Thyroid gland (tissue), 4 donors: ENCODE measurements around the gene NTRK2. TPM values are rescaled to one million over a fixed set of nuclear protein-coding genes. Genes with fewer than 3 reads are reported as not detected.

Experiments
- DNase-seq, 2 donors: peaks; one replicate each; pipeline ENCODE4 v3.0.0-alpha.2; 2019
- H3K27ac ChIP-seq, 3 donors: fragments of 200-600 bp; sonication (generic); 1 replicate in 2 of 3; 2 replicates in 1 of 3; pipeline ENCODE4 v1.5.1; 2016 to 2019; ENCODE audit warnings: mild to moderate bottlenecking in 1 of 3, moderate library complexity in 1 of 3
- H3K27me3 ChIP-seq: fragments of 200-600 bp; sonication (generic); one replicate; pipeline ENCODE4 v1.5.1; 2019
- H3K36me3 ChIP-seq, 2 donors: fragments of 200-600 bp; sonication (generic); one replicate each; pipeline ENCODE4 v1.5.1; 2016 to 2019
- H3K4me1 ChIP-seq, 2 donors: fragments of 200-600 bp; sonication (generic); one replicate each; pipeline ENCODE4 v1.5.1; 2017 to 2019
- H3K4me3 ChIP-seq, 3 donors: fragments of 200-600 bp; sonication (generic); replicated peaks in 1 of 3; 1 replicate in 2 of 3; 2 replicates in 1 of 3; pipeline ENCODE4 v1.5.1; 2016; ENCODE audit warnings: mild to moderate bottlenecking in 1 of 3
- H3K9me3 ChIP-seq: fragments of 200-600 bp; sonication (generic); one replicate; pipeline ENCODE4 v1.5.1; 2017
- CTCF ChIP-seq, 6 experiments: fragments of 200-600 bp in 3 of 6; fragments of 450-650 bp in 3 of 6; sonication (generic) in 3 of 6; IDR thresholded peaks; one replicate each; pipeline ENCODE4 v1.5.1; 2016 to 2019; ENCODE audit warnings: antibody characterized with exemption in 6 of 6, mild to moderate bottlenecking in 2 of 6, inconsistent platforms in 1 of 6, moderate library complexity in 1 of 6
- POLR2A ChIP-seq, 2 donors: fragments of 450-650 bp; IDR thresholded peaks; one replicate each; pipeline ENCODE4 v1.6.1; 2017; ENCODE audit warnings: antibody characterized with exemption in 2 of 2, mild to moderate bottlenecking in 2 of 2, moderate library complexity in 1 of 2
- WGBS, 2 donors: methylation state at CpG; one replicate each; pipeline ENCODE4 v1.1.5; 2017; 5-methylcytosine and 5-hydroxymethylcytosine counted together
- intact Hi-C: fragments of 100-400 bp; cut with DNase I; formaldehyde crosslinking; loops from one replicate; pipeline ENCODE4 v1.15.1; 2023
- total RNA-seq, 4 donors: library from RNA; depleted of rRNA; stranded (reverse); fragments of >200 nt; gene quantifications; one replicate each; pipeline ENCODE4 v1.2.3, GENCODE V29; 2016

The NTRK2 gene
- total RNA-seq, 4 donors from 2014 or later, result 92.0 to 186 (median 142) TPM

GRCh38 chr9:84701801-84702200 lies 32.3 kb downstream of the NTRK2 start:
- peak overlapping the region in 2 of 3 donors; percentile 16 to 27 for H3K27ac ChIP-seq
- intact Hi-C loops, result no loop called here
- H3K9me3 ChIP-seq, result no peaks in the 10 kb centered on the region
- WGBS, 2 donors, result 87 to 89% methylated on average over 6 of the region's 6 CpGs
- no peaks in the 10 kb centered on the region for H3K36me3 ChIP-seq
- H3K4me3 ChIP-seq, result no peak overlapping the region
- H3K4me1 ChIP-seq, result peaks cover 24 to 34% of the 10 kb centered on the region in 2 donors
- H3K27me3 ChIP-seq, result no peaks in the 10 kb centered on the region
- DNase-seq, result no peak
- TF ChIP-seq CTCF (IDR thresholded peaks at IDR 0.05) (no peak), POLR2A (IDR thresholded peaks at IDR 0.05) (no peak)

GRCh38 chr9:84702471-84702870 lies 32.9 kb downstream of the NTRK2 start:
- no peak for DNase-seq
- peak overlapping the region in 2 of 3 donors; percentile 16 to 27 for H3K27ac ChIP-seq
- H3K36me3 ChIP-seq, result no peaks in the 10 kb centered on the region
- peaks cover 18 to 29% of the 10 kb centered on the region in 2 donors for H3K4me1 ChIP-seq
- no peak overlapping the region for H3K4me3 ChIP-seq
- intact Hi-C loops, result no loop called here
- no peak for TF ChIP-seq POLR2A (IDR thresholded peaks at IDR 0.05)
- no peak for TF ChIP-seq CTCF (IDR thresholded peaks at IDR 0.05)
- H3K27me3 ChIP-seq, result no peaks in the 10 kb centered on the region
- 64 to 88% methylated on average over 1 of the region's 1 CpG for WGBS, 2 donors
- H3K9me3 ChIP-seq, result no peaks in the 10 kb centered on the region

- TF ChIP-seq POLR2A (IDR thresholded peaks at IDR 0.05), result no peak
- no peak for TF ChIP-seq CTCF (IDR thresholded peaks at IDR 0.05)
- Histone ChIP-seq H3K4me3 (no peak overlapping the region), H3K9me3 (no peaks in the 10 kb centered on the region), H3K36me3 (no peaks in the 10 kb centered on the region), H3K27me3 (no peaks in the 10 kb centered on the region), H3K4me1 (peaks cover 18 to 25% of the 10 kb centered on the region in 2 donors), H3K27ac (no peak overlapping the region)
- no peak for DNase-seq
- intact Hi-C loops, result no loop called here
These were observed 34.3 kb downstream of the NTRK2 start for GRCh38 chr9:84703793-84704192.

GRCh38 chr9:84705128-84705527 lies 35.6 kb downstream of the NTRK2 start:
- H3K9me3 ChIP-seq, result no peaks in the 10 kb centered on the region
- intact Hi-C loops, result no loop called here
- H3K27me3 ChIP-seq, result no peaks in the 10 kb centered on the region
- no peak for DNase-seq
- H3K4me3 ChIP-seq, result no peak overlapping the region
- H3K4me1 ChIP-seq, result peaks cover 18 to 31% of the 10 kb centered on the region in 2 donors
- H3K27ac ChIP-seq, result no peak overlapping the region
- no peaks in the 10 kb centered on the region for H3K36me3 ChIP-seq
- TF ChIP-seq POLR2A (IDR thresholded peaks at IDR 0.05), result no peak
- no peak for TF ChIP-seq CTCF (IDR thresholded peaks at IDR 0.05)
- WGBS, 2 donors, result 82 to 89% methylated on average over 5 of the region's 5 CpGs

GRCh38 chr9:84708400-84708799 lies 38.9 kb downstream of the NTRK2 start:
- intact Hi-C loops, result no loop called here
- 82 to 88% methylated on average over 1 of the region's 1 CpG for WGBS, 2 donors
- Histone ChIP-seq H3K4me1 (peaks cover 7 to 15% of the 10 kb centered on the region in 2 donors), H3K36me3 (no peaks in the 10 kb centered on the region), H3K27me3 (no peaks in the 10 kb centered on the region), H3K4me3 (no peak overlapping the region), H3K9me3 (no peaks in the 10 kb centered on the region), H3K27ac (no peak overlapping the region)
- TF ChIP-seq POLR2A (IDR thresholded peaks at IDR 0.05), result no peak
- TF ChIP-seq CTCF (IDR thresholded peaks at IDR 0.05), result no peak
- DNase-seq, result no peak
